Endodermal cell (in vitro differentiated cells): ENCODE data around the gene MAPT. TPM values are rescaled to one million over a fixed set of nuclear protein-coding genes. Genes with fewer than 3 reads are reported as not detected.

Experiments
- DNase-seq: peaks from one replicate; pipeline ENCODE4 v3.0.0-alpha.2; 2017
- H3K27ac ChIP-seq: 2 replicates; pipeline ENCODE4 v1.5.1; 2013; ENCODE audit warnings: mild to moderate bottlenecking, low read depth, low read length, moderate library complexity
- H3K27me3 ChIP-seq: 2 replicates; pipeline ENCODE4 v1.6.1; 2013; ENCODE audit warnings: mild to moderate bottlenecking, low read length, moderate library complexity; ENCODE audit not compliant: insufficient read depth, control insufficient read depth, poor library complexity, severe bottlenecking
- H3K36me3 ChIP-seq: 2 replicates; pipeline ENCODE4 v1.7.0; 2013; ENCODE audit warnings: mild to moderate bottlenecking, low read length, moderate library complexity; ENCODE audit not compliant: control insufficient read depth, insufficient read depth
- H3K4me1 ChIP-seq: one replicate; pipeline ENCODE4 v1.7.0; 2013; ENCODE audit warnings: low read length; ENCODE audit not compliant: control insufficient read depth, insufficient read depth
- H3K4me3 ChIP-seq: 2 replicates; pipeline ENCODE4 v1.5.1; 2013; ENCODE audit warnings: mild to moderate bottlenecking, low read length, moderate library complexity
- H3K9ac ChIP-seq: 2 replicates; pipeline ENCODE4 v1.6.1; 2013; ENCODE audit warnings: mild to moderate bottlenecking, low read length, moderate library complexity; ENCODE audit not compliant: poor library complexity, severe bottlenecking; ENCODE audit errors: extremely low read depth
- H3K9me3 ChIP-seq: 2 replicates; pipeline ENCODE4 v1.6.1; 2013; ENCODE audit warnings: mild to moderate bottlenecking, low read length, moderate library complexity; ENCODE audit not compliant: control insufficient read depth
- H3K27ac Mint-ChIP-seq: 2 replicates; pipeline ENCODE4 v1.8.0; 2020; ENCODE audit warnings: mixed read lengths
- H3K27me3 Mint-ChIP-seq: 2 replicates; pipeline ENCODE4 v1.8.0; 2021; ENCODE audit warnings: mild to moderate bottlenecking, mixed read lengths; ENCODE audit not compliant: insufficient read depth
- H3K36me3 Mint-ChIP-seq: 2 replicates; pipeline ENCODE4 v1.8.0; 2020; ENCODE audit warnings: low read depth, mixed read lengths
- H3K4me1 Mint-ChIP-seq: 2 replicates; pipeline ENCODE4 v1.8.0; 2020; ENCODE audit warnings: mixed read lengths
- H3K4me3 Mint-ChIP-seq: 2 replicates; pipeline ENCODE4 v1.8.0; 2020; ENCODE audit warnings: mild to moderate bottlenecking, moderate library complexity, mixed read lengths
- H3K9me3 Mint-ChIP-seq: 2 replicates; pipeline ENCODE4 v1.8.0; 2020; ENCODE audit warnings: mild to moderate bottlenecking, mixed read lengths
- CTCF ChIP-seq: fragments of 200-600 bp; sonication (generic); conservative IDR thresholded peaks from 2 replicates; pipeline ENCODE4 v1.5.0; 2021; ENCODE audit warnings: antibody characterized with exemption, mild to moderate bottlenecking
- WGBS, 2 experiments: methylation state at CpG; one replicate each; pipeline versions ENCODE4 v1.1.5 to v1.1.7; 2013; ENCODE audit warnings: missing lambda C conversion rate in 2 of 2, mixed read lengths in 1 of 2; ENCODE audit not compliant: insufficient coverage in 1 of 2, insufficient read length in 1 of 2; 5-methylcytosine and 5-hydroxymethylcytosine counted together
- total RNA-seq, 2 donors: library from RNA; stranded (reverse); fragmentation: NEBNext Ultra II Directional in 1 of 2; extraction: Animal tissue kit (Norgen Biotek cat#: 25700) in 1 of 2; gene quantifications; 2 replicates in 1 of 2; 3 replicates in 1 of 2; pipeline ENCODE4 v1.2.1, GENCODE V29; 2021

MAPT gene
- total RNA-seq, 2 donors from 2014 or later = 0.69 to 0.73 TPM

GRCh38 chr17:46042246-46042645 is 147.9 kb downstream of the MAPT start:
- Histone ChIP-seq H3K4me1 (no peaks in the 10 kb centered on the region), H3K27ac (no peak overlapping the region), H3K9ac (no peak overlapping the region), H3K9me3 (no peaks in the 10 kb centered on the region), H3K27me3 (no peaks in the 10 kb centered on the region), H3K36me3 (peaks cover 86% of the 10 kb centered on the region), H3K4me3 (no peak overlapping the region)
- H3K4me1 Mint-ChIP-seq = peaks cover 19% of the 10 kb centered on the region
- no peaks in the 10 kb centered on the region for H3K27me3 Mint-ChIP-seq
- H3K36me3 Mint-ChIP-seq = peaks cover 70% of the 10 kb centered on the region
- no peak for DNase-seq
- TF ChIP-seq CTCF = no peak
- H3K9me3 Mint-ChIP-seq = no peaks in the 10 kb centered on the region
- H3K27ac Mint-ChIP-seq = no peak overlapping the region
- 92 to 100% methylated on average over 2 of the region's 2 CpGs for WGBS, 2 experiments
- no peak overlapping the region for H3K4me3 Mint-ChIP-seq

- H3K27ac Mint-ChIP-seq = peak overlapping the region; percentile 83
- no peaks in the 10 kb centered on the region for H3K27me3 Mint-ChIP-seq
- no peaks in the 10 kb centered on the region for H3K27me3 ChIP-seq
- no peak overlapping the region for H3K4me3 Mint-ChIP-seq
- 91 to 100% methylated on average over 1 to 3 of the region's 3 CpGs for WGBS, 2 experiments
- peaks cover 19% of the 10 kb centered on the region for H3K4me1 Mint-ChIP-seq
- H3K36me3 ChIP-seq = peaks cover 84% of the 10 kb centered on the region
- H3K9me3 Mint-ChIP-seq = no peaks in the 10 kb centered on the region
- H3K36me3 Mint-ChIP-seq = peaks cover 72% of the 10 kb centered on the region
- no peak overlapping the region for H3K4me3 ChIP-seq
- no peaks in the 10 kb centered on the region for H3K9me3 ChIP-seq
- no peak for DNase-seq
- no peak overlapping the region for H3K9ac ChIP-seq
- TF ChIP-seq CTCF = no peak
- no peak overlapping the region for H3K27ac ChIP-seq
- no peaks in the 10 kb centered on the region for H3K4me1 ChIP-seq
These were observed 148.6 kb downstream of the MAPT start for GRCh38 chr17:46042925-46043324.

GRCh38 chr17:46043606-46044005 is 149.3 kb downstream of the MAPT start:
- WGBS, 2 experiments = 98 to 100% methylated on average over 3 of the region's 3 CpGs
- H3K27me3 Mint-ChIP-seq = no peaks in the 10 kb centered on the region
- no peak overlapping the region for H3K4me3 Mint-ChIP-seq
- DNase-seq = no peak
- Histone ChIP-seq H3K27me3 (no peaks in the 10 kb centered on the region), H3K4me3 (no peak overlapping the region), H3K9ac (no peak overlapping the region), H3K36me3 (peaks cover 84% of the 10 kb centered on the region), H3K9me3 (no peaks in the 10 kb centered on the region), H3K27ac (no peak overlapping the region), H3K4me1 (no peaks in the 10 kb centered on the region)
- H3K9me3 Mint-ChIP-seq = no peaks in the 10 kb centered on the region
- H3K36me3 Mint-ChIP-seq = peaks cover 70% of the 10 kb centered on the region
- H3K4me1 Mint-ChIP-seq = peaks cover 19% of the 10 kb centered on the region
- peak overlapping the region; percentile 83 for H3K27ac Mint-ChIP-seq
- no peak for TF ChIP-seq CTCF
